ENCODE data around the gene ELFN1.

Gene ELFN1

GRCh38 chr7:1787681-1788235 is 117.7 kb downstream of the ELFN1 start:
- DNase-seq (ENCODE audit: low spot score), result no peak
- H3K27ac ChIP-seq, result no peak overlapping the region
- CTCF ChIA-PET, result interaction anchor here (0.6 kb wide), 1 partner anchor 56 kb away, joined by 3 read pairs; no protein-coding TSS in a partner anchor
- POLR2A ChIA-PET (ENCODE audit: low non-redundant PET), result no interaction called here
- no peak for TF ChIP-seq CTCF (conservative IDR thresholded peaks at IDR 0.05; ENCODE audit: low read depth)

DNA sequence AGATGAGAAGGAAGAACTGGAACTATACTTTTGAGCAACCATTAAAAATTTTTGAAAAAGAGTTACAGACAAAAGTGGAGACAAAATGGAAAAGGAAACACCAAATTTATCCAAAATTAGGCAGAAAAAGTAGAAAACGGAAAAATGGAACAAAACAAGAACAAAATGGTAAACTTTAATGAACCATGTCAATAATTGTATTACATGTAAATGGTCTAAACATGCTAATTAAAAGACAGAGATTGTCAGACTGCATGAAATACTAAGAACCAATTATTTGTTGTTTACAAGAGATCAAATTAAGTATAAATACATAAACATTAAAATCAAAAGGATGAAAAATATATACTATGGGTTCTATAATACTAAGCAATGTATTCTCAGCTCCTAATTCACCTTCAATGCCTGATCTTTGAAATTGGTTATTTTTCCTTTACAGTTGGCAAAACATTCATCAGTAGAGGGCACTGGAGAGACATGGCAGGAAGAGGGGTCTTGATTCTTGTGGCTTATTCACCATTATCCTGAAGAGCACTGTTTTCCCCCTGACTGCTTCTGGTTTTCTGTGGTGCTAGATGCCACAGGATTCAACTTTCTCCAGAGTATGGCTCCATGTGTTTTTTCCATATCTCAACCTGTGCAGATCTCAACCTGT is 124.9 kb downstream of the ELFN1 start:
- POLR2A ChIA-PET (ENCODE audit: low non-redundant PET), result no interaction called here
- CTCF ChIA-PET, result interaction anchor here (0.7 to 1.0 kb wide), 2 partner anchors 10 to 553 kb away, joined by 3 read pairs; no protein-coding TSS in a partner anchor
- no peak for DNase-seq (ENCODE audit: low spot score)
- H3K27ac ChIP-seq, result no peak overlapping the region
- no peak for TF ChIP-seq CTCF (conservative IDR thresholded peaks at IDR 0.05; ENCODE audit: low read depth)

All from RWPE1 (cell line).